Measurements from ENCODE around the gene ZNF462.

DNA sequence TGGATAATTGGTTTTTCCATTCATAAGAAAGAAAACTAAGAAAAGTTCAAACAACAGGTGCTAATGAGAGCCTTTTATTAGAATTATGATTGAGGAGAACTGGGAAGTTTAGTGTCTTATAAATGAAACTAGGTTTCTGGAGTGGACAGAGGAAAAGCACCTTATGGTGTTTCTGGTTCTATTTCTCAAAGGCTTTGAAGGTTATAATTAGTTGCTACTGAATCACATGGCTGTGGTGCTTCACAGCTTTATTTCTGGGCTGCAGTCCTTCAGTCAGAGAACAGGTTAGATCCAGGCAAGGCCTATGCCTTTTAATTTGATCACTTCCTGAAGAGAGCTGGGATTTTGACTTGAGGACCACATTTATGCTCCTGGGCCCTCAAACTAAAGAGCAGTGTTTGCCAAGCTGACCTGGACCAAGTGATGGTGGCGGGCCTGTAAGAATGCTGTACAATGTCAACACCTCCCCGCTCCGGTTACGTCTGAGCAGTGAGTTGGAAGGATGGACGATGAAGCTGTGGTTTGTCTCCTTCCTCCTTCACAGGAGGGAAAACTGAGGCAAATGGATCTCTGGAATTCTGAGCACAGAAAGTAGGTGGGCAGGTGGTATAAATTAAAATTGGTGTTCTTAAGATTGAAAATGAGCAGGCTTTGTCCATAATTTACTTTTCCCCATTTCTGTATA lies 56.0 kb downstream of the ZNF462 start:
- TF ChIP-seq, protein P1, sequence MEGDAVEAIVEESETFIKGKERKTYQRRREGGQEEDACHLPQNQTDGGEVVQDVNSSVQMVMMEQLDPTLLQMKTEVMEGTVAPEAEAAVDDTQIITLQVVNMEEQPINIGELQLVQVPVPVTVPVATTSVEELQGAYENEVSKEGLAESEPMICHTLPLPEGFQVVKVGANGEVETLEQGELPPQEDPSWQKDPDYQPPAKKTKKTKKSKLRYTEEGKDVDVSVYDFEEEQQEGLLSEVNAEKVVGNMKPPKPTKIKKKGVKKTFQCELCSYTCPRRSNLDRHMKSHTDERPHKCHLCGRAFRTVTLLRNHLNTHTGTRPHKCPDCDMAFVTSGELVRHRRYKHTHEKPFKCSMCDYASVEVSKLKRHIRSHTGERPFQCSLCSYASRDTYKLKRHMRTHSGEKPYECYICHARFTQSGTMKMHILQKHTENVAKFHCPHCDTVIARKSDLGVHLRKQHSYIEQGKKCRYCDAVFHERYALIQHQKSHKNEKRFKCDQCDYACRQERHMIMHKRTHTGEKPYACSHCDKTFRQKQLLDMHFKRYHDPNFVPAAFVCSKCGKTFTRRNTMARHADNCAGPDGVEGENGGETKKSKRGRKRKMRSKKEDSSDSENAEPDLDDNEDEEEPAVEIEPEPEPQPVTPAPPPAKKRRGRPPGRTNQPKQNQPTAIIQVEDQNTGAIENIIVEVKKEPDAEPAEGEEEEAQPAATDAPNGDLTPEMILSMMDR (IDR thresholded peaks at IDR 0.05): no peak
- TF ChIP-seq EP300 (IDR thresholded peaks at IDR 0.05): no peak
- TF ChIP-seq POLR2A (IDR thresholded peaks at IDR 0.05): no peak
